Right renal cortex interstitium (tissue), 3 donors: ENCODE results near the gene NELFA. TPM values are rescaled to one million over a fixed set of nuclear protein-coding genes. Genes with fewer than 3 reads are reported as not detected.

Source experiments
- DNase-seq, 3 donors: peaks; one replicate each; pipeline ENCODE4 v3.0.0-alpha.2; 2013; ENCODE audit warnings: low read depth in 3 of 3, low spot score in 2 of 3
- polyA plus RNA-seq, 3 donors: library from polyadenylated mRNA; unstranded; fragments of 120-200 nt; gene quantifications; one replicate each; pipeline ENCODE4 v1.2.1, GENCODE V29; 2013; ENCODE audit not compliant: insufficient read length in 3 of 3

Gene NELFA
- polyA plus RNA-seq, 3 donors = 23.7 to 25.8 (median 24.4) TPM

DNA sequence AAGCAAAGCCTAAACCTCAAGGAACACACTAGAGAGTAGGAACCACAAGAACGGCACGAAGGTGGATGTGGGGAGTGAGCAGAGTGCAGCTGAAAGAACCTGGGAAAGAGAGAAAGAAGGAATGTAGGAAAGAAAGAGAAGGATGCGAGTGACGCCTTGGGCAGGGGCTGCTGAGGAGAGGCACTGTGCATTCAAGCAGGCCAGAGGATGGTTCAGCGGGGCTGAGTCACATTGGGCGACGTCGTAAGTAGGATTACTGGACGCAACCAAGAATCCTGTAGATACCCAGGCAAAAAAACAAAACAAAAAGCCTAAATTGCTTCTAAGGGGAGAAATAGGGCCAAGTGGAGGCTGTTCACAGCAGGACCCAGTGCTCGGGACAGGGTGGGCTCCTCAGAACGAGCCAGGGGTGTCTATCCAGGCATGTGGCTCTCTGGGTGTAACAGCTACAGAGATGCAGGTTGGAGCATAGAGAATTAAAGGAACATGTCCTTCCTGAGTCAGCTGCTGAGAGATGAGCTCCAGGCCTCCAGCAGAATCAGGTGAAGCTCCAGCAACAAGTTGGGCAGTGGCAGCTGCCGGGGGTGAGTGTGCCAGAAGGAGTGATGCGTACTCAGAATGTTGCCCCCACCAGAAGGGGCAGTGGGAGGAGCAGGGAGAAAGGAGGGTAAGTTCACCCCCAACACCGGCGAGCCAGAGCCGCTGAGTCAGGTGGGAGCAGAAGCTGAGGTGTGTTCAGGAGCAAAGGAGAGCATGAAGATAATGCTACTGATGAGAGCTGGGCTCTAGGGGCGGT lies 38.6 kb downstream of the NELFA start:
- no peak for DNase-seq

- DNase-seq = no peak
Observed at GRCh38 chr4:1968686-1969295, 40.0 kb downstream of the NELFA start.

- no peak for DNase-seq
Observed at GRCh38 chr4:1967512-1968149, 41.1 kb downstream of the NELFA start.

- DNase-seq = no peak
Observed at GRCh38 chr4:1964971-1965370, 43.8 kb downstream of the NELFA start.

- DNase-seq = no peak
Observed at GRCh38 chr4:1964443-1964842, 44.3 kb downstream of the NELFA start.

DNA sequence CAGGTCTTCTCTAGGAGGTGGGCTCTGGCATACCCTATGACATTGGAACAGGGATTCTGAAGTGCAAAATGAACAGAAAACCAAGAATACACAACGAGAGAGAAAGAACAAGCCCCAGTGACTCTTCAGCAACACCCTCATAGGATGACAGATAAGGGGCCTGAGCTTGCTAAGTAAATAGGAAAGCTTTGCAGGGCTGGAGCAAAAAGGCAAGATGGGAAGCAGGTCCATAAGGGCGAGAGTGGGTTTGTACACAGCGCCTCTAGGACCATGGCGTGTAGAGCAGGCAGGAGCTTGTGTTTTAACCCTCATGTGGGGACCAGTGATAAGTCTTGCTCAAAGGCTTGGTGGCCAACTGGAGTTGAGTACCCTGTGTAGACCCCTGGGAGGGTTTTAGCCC lies 45.8 kb downstream of the NELFA start:
- no peak for DNase-seq

GRCh38 chr4:1961563-1961962 lies 47.2 kb downstream of the NELFA start:
- no peak for DNase-seq

- no peak for DNase-seq
Observed at GRCh38 chr4:1961038-1961437, 47.7 kb downstream of the NELFA start.

DNA sequence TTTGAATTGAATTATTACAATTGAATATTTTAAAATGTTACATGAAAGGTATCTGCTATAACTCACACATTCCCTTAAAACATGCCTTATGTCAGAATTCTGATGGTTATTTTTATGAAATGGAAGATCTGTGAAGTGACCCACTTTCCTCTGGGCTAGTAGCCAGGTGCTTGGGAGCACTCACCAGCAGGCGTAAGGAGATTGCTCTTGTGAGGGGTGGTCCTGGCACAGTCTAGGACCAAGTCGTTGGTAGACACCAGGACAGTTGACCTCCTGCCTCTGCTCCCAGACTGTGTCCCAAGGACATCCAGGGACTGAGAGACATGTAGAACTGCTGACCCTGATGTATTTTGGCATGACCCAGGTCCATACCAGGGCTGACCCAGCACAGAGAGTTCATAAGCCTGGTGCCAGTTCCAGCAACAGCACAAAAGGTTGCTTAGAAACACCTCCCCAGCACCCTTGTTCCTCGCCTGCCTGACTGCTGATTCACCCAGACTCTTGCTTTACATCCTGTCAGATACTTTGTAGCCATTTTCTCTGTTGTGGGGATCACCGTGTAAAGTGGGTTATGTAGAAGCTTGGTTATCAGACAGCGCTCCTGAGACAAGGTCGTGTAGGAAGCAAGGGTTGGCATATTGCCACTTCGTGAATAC lies 48.5 kb downstream of the NELFA start:
- no peak for DNase-seq

DNA sequence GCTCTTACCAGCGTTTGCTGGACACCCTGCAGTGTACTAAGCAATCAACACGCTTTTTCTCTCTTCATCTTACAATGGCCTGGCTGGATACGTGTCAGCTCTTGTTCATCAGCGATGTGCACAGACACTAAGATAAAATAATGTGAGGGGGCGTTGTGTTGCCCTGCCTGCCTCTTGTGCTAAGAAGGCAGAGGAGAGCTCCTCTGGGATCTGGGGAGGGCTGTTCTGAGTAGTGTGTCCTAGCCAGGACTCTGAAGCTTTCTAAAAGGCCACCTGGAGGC lies 49.7 kb downstream of the NELFA start:
- DNase-seq = no peak

GRCh38 chr4:1958276-1959103 lies 50.3 kb downstream of the NELFA start:
- DNase-seq = no peak

GRCh38 chr4:1956631-1957030 lies 52.1 kb downstream of the NELFA start:
- no peak for DNase-seq

- DNase-seq = no peak
Observed at GRCh38 chr4:1953335-1953734, 55.4 kb downstream of the NELFA start.

DNA sequence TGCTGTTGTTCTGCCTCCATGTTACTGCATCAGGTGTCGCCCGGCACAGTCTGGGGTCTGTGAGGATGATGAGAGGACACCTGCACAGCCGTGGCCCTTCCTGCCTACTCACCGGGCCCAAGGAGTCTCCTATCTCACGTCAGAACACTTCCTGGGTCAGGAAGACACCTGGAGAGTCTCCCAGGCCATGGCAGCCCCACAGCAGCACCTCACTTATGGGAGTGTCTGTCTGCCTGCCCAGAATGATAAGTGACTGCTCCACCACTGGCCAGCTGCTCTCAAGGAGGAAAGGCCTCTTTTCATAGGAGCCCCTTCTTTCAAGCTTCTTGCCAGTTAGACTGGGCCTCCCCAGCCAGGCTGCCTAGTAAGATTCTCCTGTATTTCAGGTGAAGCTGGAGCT lies 56.1 kb downstream of the NELFA start:
- DNase-seq = no peak

DNA sequence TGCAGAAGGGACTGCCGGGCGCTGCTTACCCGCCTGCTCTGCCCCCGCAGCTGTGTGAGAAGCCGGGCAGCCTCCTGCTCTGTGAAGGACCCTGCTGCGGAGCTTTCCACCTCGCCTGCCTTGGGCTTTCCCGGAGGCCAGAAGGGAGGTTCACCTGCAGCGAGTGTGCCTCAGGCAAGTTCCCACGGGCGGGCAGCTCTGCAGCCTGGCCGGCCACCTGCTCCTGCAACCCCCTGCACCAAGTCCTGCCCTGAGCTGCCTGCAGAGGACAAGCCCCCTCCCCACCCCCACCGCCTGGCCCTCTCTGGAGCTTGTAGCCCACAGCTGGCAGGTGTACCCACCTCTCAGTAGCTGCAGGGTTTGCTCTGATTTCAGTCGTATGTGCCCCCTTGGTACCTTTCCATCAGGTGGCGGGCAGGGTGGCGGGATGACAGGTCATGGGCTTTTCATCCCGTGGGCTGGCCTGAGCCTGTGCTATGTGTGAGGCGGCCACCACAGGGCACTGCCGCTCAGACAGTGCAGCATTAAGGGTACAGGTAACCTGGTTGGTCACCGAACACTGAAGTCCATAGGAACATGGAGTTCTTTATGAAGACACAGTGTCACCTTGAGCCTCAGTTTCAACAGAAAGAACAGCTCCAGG lies 56.6 kb downstream of the NELFA start:
- DNase-seq = no peak

DNA sequence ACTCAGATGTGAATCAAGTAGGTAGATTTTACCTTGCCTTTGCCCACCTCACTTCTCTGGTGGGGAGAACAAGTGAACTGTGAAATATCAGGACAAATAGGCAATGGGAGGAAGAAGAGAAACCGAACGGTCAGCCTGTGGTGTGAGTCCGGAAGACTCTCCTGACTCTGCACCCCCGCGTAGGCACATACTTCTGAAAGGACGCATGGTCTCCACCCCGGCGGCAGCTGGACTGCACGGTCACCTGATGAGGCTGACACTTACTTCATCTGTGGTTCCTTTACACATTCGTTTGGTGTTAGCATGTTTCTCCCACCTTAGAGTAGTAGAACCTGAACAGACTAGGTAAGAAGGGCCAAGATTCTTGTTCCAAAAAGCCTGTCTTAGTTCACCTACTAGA lies 58.4 kb downstream of the NELFA start:
- no peak for DNase-seq

- no peak for DNase-seq
Observed at GRCh38 chr4:1948892-1949436, 59.8 kb downstream of the NELFA start.

GRCh38 chr4:1948232-1948631 lies 60.5 kb downstream of the NELFA start:
- DNase-seq = no peak

- no peak for DNase-seq
Observed at GRCh38 chr4:1945912-1946311, 62.9 kb downstream of the NELFA start.
